Chondrocyte (in vitro differentiated cells): ENCODE measurements around the gene PLXNA4. TPM values are rescaled to one million over a fixed set of nuclear protein-coding genes. Genes with fewer than 3 reads are reported as not detected.

Experiments used
- DNase-seq: peaks from one replicate; pipeline ENCODE4 v3.0.0; 2021; ENCODE audit warnings: mixed read lengths, low spot score
- H3K27ac Mint-ChIP-seq: one replicate; pipeline ENCODE4 v1.8.0; 2021; ENCODE audit warnings: mild to moderate bottlenecking, moderate library complexity, mixed read lengths; ENCODE audit not compliant: unreplicated experiment
- H3K27me3 Mint-ChIP-seq: 2 replicates; pipeline ENCODE4 v1.8.0; 2021; ENCODE audit warnings: low read depth, mixed read lengths
- H3K36me3 Mint-ChIP-seq: 2 replicates; pipeline ENCODE4 v1.8.0; 2021; ENCODE audit warnings: low read depth, mixed read lengths
- H3K4me1 Mint-ChIP-seq: 2 replicates; pipeline ENCODE4 v1.8.0; 2021; ENCODE audit warnings: low read depth, mild to moderate bottlenecking, mixed read lengths
- H3K4me3 Mint-ChIP-seq: one replicate; pipeline ENCODE4 v1.8.0; 2021; ENCODE audit warnings: mild to moderate bottlenecking, moderate library complexity, mixed read lengths; ENCODE audit not compliant: unreplicated experiment
- H3K9me3 Mint-ChIP-seq: 2 replicates; pipeline ENCODE4 v1.8.0; 2021; ENCODE audit warnings: low read depth, mixed read lengths
- CTCF ChIP-seq: fragments of 200-600 bp; sonication (generic); IDR thresholded peaks from 2 replicates; pipeline ENCODE4 v1.5.0; 2021; ENCODE audit warnings: antibody characterized with exemption, mild to moderate bottlenecking, moderate library complexity
- total RNA-seq: library from RNA; stranded (reverse); gene quantifications from 3 replicates; pipeline ENCODE4 v1.2.1, GENCODE V29; 2021

Gene PLXNA4
- total RNA-seq, 1 donor from 2014 or later = 11.3 TPM

- no peak overlapping the region for H3K4me3 Mint-ChIP-seq
- TF ChIP-seq CTCF = no peak
- DNase-seq = no peak
- H3K36me3 Mint-ChIP-seq = no peaks in the 10 kb centered on the region
- no peaks in the 10 kb centered on the region for H3K4me1 Mint-ChIP-seq
- no peaks in the 10 kb centered on the region for H3K9me3 Mint-ChIP-seq
- H3K27me3 Mint-ChIP-seq = no peaks in the 10 kb centered on the region
- no peak overlapping the region for H3K27ac Mint-ChIP-seq
Measured at GRCh38 chr7:132367004-132367403, 209.3 kb downstream of the PLXNA4 start.

DNA sequence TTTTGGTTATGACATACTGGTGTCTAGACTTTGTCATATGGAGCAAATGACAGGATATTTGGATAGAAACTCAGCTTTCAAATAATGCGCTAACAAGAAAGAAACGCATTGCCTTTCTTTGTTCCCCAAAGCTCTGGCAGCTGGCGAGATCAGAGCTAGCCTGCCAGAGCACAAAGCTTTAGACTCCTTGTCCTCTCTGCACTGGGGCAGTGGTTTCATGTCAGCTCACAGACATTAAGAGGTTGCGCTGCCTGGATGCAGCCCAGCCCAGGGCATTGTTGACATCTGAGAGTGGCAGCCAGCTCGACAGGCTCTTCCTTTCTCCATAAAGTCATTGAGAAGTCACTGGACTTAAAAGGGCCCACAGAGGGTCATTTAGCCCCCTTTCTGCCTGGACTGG, 212.0 kb downstream of the PLXNA4 start:
- no peaks in the 10 kb centered on the region for H3K27me3 Mint-ChIP-seq
- no peak for TF ChIP-seq CTCF
- H3K27ac Mint-ChIP-seq = no peak overlapping the region
- H3K4me1 Mint-ChIP-seq = no peaks in the 10 kb centered on the region
- H3K36me3 Mint-ChIP-seq = no peaks in the 10 kb centered on the region
- no peak for DNase-seq
- no peaks in the 10 kb centered on the region for H3K9me3 Mint-ChIP-seq
- no peak overlapping the region for H3K4me3 Mint-ChIP-seq

DNA sequence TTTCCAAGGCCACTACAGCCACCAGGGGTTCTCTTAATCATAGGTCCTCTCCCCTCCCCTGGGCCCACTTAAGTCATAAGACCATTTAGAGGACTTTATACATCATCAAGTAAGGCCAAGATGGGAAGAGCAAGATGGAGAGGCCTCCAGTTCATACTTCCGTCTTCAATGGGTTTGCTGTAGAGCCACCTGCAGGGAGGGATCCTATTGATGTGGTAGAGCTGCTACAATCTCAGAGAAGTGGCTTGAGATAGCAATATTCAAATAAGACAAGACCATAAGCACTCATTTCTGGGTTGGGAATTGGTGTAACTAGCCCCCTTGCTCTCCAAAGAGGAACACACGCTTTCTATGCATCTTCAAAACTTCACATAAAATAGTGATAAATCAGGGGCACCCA, 214.2 kb downstream of the PLXNA4 start:
- H3K4me3 Mint-ChIP-seq = no peak overlapping the region
- TF ChIP-seq CTCF = no peak
- no peaks in the 10 kb centered on the region for H3K36me3 Mint-ChIP-seq
- DNase-seq = no peak
- H3K27ac Mint-ChIP-seq = no peak overlapping the region
- no peaks in the 10 kb centered on the region for H3K9me3 Mint-ChIP-seq
- H3K27me3 Mint-ChIP-seq = no peaks in the 10 kb centered on the region
- no peaks in the 10 kb centered on the region for H3K4me1 Mint-ChIP-seq

- no peak overlapping the region for H3K4me3 Mint-ChIP-seq
- no peaks in the 10 kb centered on the region for H3K4me1 Mint-ChIP-seq
- H3K27me3 Mint-ChIP-seq = no peaks in the 10 kb centered on the region
- no peak overlapping the region for H3K27ac Mint-ChIP-seq
- H3K36me3 Mint-ChIP-seq = peaks cover 2% of the 10 kb centered on the region
- TF ChIP-seq CTCF = no peak
- DNase-seq = no peak
- no peaks in the 10 kb centered on the region for H3K9me3 Mint-ChIP-seq
Measured at GRCh38 chr7:132361146-132361545, 215.1 kb downstream of the PLXNA4 start.

- Mint-ChIP-seq H3K27me3 (no peaks in the 10 kb centered on the region), H3K4me1 (no peaks in the 10 kb centered on the region), H3K9me3 (no peaks in the 10 kb centered on the region), H3K4me3 (no peak overlapping the region), H3K27ac (no peak overlapping the region), H3K36me3 (peaks cover 2% of the 10 kb centered on the region)
- TF ChIP-seq CTCF = no peak
- DNase-seq = no peak
Measured at GRCh38 chr7:132359743-132360142, 216.5 kb downstream of the PLXNA4 start.
